Left ventricle myocardium inferior (tissue), 1 donor: ENCODE results near the gene DDX17. TPM values are rescaled to one million over a fixed set of nuclear protein-coding genes. Genes with fewer than 3 reads are reported as not detected.

Experiments
- DNase-seq: peaks from one replicate; pipeline ENCODE4 v3.0.0-alpha.2; 2020
- H3K27ac ChIP-seq: fragments of 200-600 bp; replicated peaks from 2 replicates; pipeline ENCODE4 v1.8.0; 2021
- H3K27me3 ChIP-seq: fragments of 200-600 bp; 2 replicates; pipeline ENCODE4 v1.8.0; 2021; ENCODE audit warnings: low read depth
- H3K36me3 ChIP-seq: fragments of 200-600 bp; 2 replicates; pipeline ENCODE4 v1.8.0; 2021
- H3K4me1 ChIP-seq: fragments of 200-600 bp; 2 replicates; pipeline ENCODE4 v1.8.0; 2021
- H3K4me3 ChIP-seq: fragments of 200-600 bp; 2 replicates; pipeline ENCODE4 v1.8.0; 2021; ENCODE audit warnings: mild to moderate bottlenecking, moderate library complexity
- H3K9me3 ChIP-seq: fragments of 200-600 bp; replicated peaks from 2 replicates; pipeline ENCODE4 v1.8.0; 2021
- intact Hi-C: fragments of 100-400 bp; cut with micrococcal nuclease; formaldehyde crosslinking; loops from one replicate; pipeline ENCODE4 v1.11.0; 2022
- total RNA-seq: library from RNA; stranded (reverse); fragmentation: NEBNext Ultra II Directional; extraction: Animal tissue kit (Norgen Biotek cat#: 25700); gene quantifications from one replicate; pipeline ENCODE4 v1.2.1, GENCODE V29; 2021
- TF ChIP-seq, protein P1 (sequence below): fragments of 200-600 bp; IDR thresholded peaks from 2 replicates; pipeline ENCODE4 v1.8.0; 2021; ENCODE audit warnings: antibody characterized with exemption, mild to moderate bottlenecking, borderline replicate concordance
- donor health status: DM: no; HTN: yes; CAD: no; lungs with severe emphysema.

DDX17 gene
- total RNA-seq, 1 donor from 2014 or later, result 228 TPM

DNA sequence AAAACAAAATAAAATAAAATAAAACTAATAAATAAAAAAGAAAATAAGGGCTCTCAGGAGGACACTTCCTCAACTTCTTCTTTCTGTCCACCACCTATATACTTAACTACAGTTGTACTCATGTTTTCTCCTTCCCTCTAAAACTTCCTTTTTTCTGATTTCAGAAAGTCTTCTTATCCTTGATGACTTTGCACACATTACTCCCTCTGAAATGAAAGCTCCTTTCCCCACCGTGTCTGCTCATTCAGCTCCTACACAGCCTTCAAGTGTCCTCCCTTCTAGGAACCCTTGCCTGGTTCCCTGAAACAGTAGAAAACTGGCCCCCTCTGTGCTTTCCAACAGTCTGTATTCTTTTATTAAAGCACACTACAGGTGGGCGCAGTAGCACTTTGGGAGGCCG lies 18.3 kb upstream of the DDX17 start:
- Histone ChIP-seq H3K4me1 (no peaks in the 10 kb centered on the region), H3K4me3 (no peak overlapping the region), H3K27me3 (peaks cover 33% of the 10 kb centered on the region), H3K36me3 (no peaks in the 10 kb centered on the region), H3K9me3 (no peaks in the 10 kb centered on the region), H3K27ac (no peak overlapping the region)
- intact Hi-C loops, result no loop called here
- TF ChIP-seq, protein P1, sequence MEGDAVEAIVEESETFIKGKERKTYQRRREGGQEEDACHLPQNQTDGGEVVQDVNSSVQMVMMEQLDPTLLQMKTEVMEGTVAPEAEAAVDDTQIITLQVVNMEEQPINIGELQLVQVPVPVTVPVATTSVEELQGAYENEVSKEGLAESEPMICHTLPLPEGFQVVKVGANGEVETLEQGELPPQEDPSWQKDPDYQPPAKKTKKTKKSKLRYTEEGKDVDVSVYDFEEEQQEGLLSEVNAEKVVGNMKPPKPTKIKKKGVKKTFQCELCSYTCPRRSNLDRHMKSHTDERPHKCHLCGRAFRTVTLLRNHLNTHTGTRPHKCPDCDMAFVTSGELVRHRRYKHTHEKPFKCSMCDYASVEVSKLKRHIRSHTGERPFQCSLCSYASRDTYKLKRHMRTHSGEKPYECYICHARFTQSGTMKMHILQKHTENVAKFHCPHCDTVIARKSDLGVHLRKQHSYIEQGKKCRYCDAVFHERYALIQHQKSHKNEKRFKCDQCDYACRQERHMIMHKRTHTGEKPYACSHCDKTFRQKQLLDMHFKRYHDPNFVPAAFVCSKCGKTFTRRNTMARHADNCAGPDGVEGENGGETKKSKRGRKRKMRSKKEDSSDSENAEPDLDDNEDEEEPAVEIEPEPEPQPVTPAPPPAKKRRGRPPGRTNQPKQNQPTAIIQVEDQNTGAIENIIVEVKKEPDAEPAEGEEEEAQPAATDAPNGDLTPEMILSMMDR, result no peak
- DNase-seq, result no peak

DNA sequence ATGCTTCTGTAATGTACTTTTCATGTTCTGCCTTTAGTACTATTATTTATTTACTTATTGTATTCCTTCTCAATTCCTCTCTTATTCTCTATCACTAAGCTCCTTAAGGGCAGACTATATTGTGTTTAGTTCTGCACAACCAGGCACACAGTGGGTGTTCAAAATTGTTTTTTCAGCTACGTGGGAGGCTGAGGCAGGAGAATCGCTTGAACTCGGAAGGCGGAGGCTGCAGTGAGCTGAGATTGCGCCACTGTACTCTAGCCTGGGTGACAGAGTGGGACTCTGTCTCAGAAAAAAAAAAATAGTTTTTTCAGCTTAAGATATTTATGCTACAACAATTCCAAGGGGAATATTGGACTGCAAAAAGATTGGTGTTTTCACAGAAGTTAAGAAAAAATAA lies 17.4 kb upstream of the DDX17 start:
- Histone ChIP-seq H3K27me3 (peaks cover 33% of the 10 kb centered on the region), H3K4me1 (no peaks in the 10 kb centered on the region), H3K27ac (no peak overlapping the region), H3K36me3 (no peaks in the 10 kb centered on the region), H3K9me3 (no peaks in the 10 kb centered on the region), H3K4me3 (no peak overlapping the region)
- no peak for DNase-seq
- intact Hi-C loops, result no loop called here
- TF ChIP-seq, protein P1, result no peak

DNA sequence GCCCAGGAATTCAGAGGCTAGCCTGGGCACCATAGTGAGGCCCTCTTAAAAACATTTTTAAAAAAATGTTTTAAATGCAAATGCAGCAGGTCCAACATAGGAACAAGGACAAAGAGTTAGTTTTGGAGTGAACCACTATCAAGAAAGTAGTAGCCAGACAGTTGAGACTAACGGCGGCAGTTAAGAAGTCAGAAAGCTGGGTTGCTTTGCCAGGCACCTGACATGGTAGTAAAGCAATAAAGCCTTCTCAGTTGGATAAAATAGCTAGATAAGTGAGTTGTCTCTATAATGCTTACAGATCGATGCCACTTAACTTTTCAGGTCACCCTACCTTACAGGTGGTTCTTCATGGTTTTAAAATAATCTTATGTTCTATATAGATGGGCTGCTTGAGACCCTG lies 16.9 kb upstream of the DDX17 start:
- Histone ChIP-seq H3K27me3 (peaks cover 33% of the 10 kb centered on the region), H3K9me3 (no peaks in the 10 kb centered on the region), H3K27ac (no peak overlapping the region), H3K4me3 (no peak overlapping the region), H3K4me1 (no peaks in the 10 kb centered on the region), H3K36me3 (no peaks in the 10 kb centered on the region)
- intact Hi-C loops, result no loop called here
- TF ChIP-seq, protein P1, result no peak
- no peak for DNase-seq

DNA sequence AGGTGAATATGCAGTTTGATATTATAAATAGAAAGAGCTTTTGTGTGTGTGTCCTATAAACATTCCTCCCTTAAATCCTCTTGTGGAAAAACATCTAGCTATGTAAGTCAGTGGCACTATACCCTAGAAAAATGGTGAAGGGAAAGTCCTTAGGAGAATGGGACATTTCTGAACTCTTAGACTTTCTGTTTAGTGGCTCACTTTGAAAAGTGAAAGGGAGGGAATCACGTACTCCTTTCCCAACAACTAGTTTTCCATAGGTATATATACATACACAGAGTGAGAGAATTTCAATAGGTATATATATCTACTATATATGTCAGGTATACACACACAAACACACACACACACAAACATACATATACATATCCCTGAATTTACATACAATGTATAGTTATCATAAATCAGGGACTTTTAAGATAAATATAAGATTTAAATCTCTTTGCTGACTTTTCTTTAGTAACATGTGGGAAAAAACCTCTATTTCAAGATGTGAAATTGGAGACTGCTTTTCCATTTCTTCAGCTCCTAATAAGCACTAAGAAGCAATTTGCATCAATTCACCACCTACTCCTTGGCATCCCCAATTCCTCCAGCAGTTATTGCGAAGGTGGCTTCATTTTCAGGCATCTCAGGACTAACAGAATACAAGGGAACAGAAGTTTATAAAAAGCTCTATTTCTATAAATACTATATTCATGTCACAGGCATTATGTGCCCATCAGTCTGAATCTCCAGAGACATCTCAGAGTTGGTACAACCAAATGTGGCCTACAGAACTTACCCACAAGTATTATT lies 13.5 kb upstream of the DDX17 start:
- TF ChIP-seq, protein P1, result no peak
- no peaks in the 10 kb centered on the region for H3K36me3 ChIP-seq
- intact Hi-C loops, result no loop called here

DNA sequence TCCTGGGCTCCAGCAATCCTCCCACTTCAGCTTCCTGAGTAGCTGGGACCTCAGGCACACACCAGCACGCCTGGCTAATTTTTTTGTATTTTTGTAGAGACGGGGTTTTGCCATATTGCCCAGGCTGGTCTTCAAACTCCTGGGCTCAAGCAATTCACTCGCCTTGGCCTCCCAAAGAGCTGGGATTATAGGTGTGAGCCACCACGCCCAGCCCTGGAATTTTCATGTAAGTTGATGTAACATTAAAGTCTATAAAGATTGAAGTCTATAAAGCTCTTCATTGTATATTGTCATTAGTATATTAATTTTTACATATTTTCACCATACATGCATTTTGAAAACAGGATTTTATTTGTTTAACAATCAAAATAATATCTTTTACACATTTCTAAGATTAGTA lies 12.5 kb upstream of the DDX17 start:
- Histone ChIP-seq H3K4me1 (no peaks in the 10 kb centered on the region), H3K36me3 (no peaks in the 10 kb centered on the region), H3K27ac (no peak overlapping the region), H3K27me3 (peaks cover 11% of the 10 kb centered on the region), H3K4me3 (no peak overlapping the region), H3K9me3 (no peaks in the 10 kb centered on the region)
- no peak for DNase-seq
- intact Hi-C loops, result no loop called here
- TF ChIP-seq, protein P1, result no peak

More for the DNA sequence above, 13.5 kb upstream of the DDX17 start:
- H3K27me3 ChIP-seq, result peaks cover 21% of the 10 kb centered on the region
- no peaks in the 10 kb centered on the region for H3K4me1 ChIP-seq
- H3K27ac ChIP-seq, result no peak overlapping the region
- no peak overlapping the region for H3K4me3 ChIP-seq
- no peaks in the 10 kb centered on the region for H3K9me3 ChIP-seq
- DNase-seq, result no peak
